Activated naive CD8-positive, alpha-beta T cell treated with anti-CD3 and anti-CD28 coated beads, Interleukin-2, amount 50 U/mL, for 24 hours (primary cell): Measurements from ENCODE around the gene BTNL3.

ENCODE experiments used
- ATAC-seq: fragments of 150-1000 bp; cut with Tn5 transposase; one replicate; pipeline ENCODE4 v1.10.0; 2021
- DNase-seq: peaks from one replicate; pipeline ENCODE4 v3.0.0; 2021
- H3K27ac Mint-ChIP-seq: one replicate; pipeline ENCODE4 v1.8.0; 2021; ENCODE audit warnings: mild to moderate bottlenecking, mixed read lengths
- H3K27me3 Mint-ChIP-seq: one replicate; pipeline ENCODE4 v1.8.0; 2021; ENCODE audit warnings: mixed read lengths
- H3K36me3 Mint-ChIP-seq: one replicate; pipeline ENCODE4 v1.8.0; 2021; ENCODE audit warnings: low read depth, mixed read lengths
- H3K4me1 Mint-ChIP-seq: one replicate; pipeline ENCODE4 v1.8.0; 2021; ENCODE audit warnings: mixed read lengths
- H3K4me3 Mint-ChIP-seq: one replicate; pipeline ENCODE4 v1.8.0; 2021; ENCODE audit warnings: mild to moderate bottlenecking, moderate library complexity, mixed read lengths
- H3K9me3 Mint-ChIP-seq: one replicate; pipeline ENCODE4 v1.8.0; 2021; ENCODE audit warnings: mixed read lengths

Gene BTNL3

GRCh38 chr5:180988592-180988991 is at the start of gene BTNL3:
BTNL3 (plus strand) TSS chr5:180988846; CDS start chr5:180989029, 183 bp downstream.
- no peak for DNase-seq
- no peaks in the 10 kb centered on the region for H3K36me3 Mint-ChIP-seq
- no peak within 1 kb of the TSS for H3K27ac Mint-ChIP-seq
- H3K4me3 Mint-ChIP-seq: no peak within 1 kb of the TSS
- peaks cover 18% of the 10 kb centered on the region for H3K27me3 Mint-ChIP-seq
- no peak for ATAC-seq
- H3K4me1 Mint-ChIP-seq: no peaks in the 10 kb centered on the region
- no peaks in the 10 kb centered on the region for H3K9me3 Mint-ChIP-seq

- H3K4me1 Mint-ChIP-seq: peaks cover 3% of the 10 kb centered on the region
- no peak for DNase-seq
- no peak overlapping the region for H3K4me3 Mint-ChIP-seq
- no peak for ATAC-seq
- H3K9me3 Mint-ChIP-seq: no peaks in the 10 kb centered on the region
- no peak overlapping the region for H3K27ac Mint-ChIP-seq
- H3K27me3 Mint-ChIP-seq: peaks cover 4% of the 10 kb centered on the region
- H3K36me3 Mint-ChIP-seq: no peaks in the 10 kb centered on the region
These were observed 38.2 kb upstream of the BTNL3 start for GRCh38 chr5:180950291-180950949.

GRCh38 chr5:180959661-180960060 is 29.0 kb upstream of the BTNL3 start:
- Mint-ChIP-seq H3K4me1 (peaks cover 17% of the 10 kb centered on the region), H3K9me3 (no peaks in the 10 kb centered on the region)

GRCh38 chr5:180960209-180960608 is 28.4 kb upstream of the BTNL3 start:
- ATAC-seq (peak; percentile 79), DNase-seq (no peak)
- Mint-ChIP-seq H3K27ac (no peak overlapping the region), H3K27me3 (peaks cover 5% of the 10 kb centered on the region), H3K36me3 (no peaks in the 10 kb centered on the region), H3K9me3 (no peaks in the 10 kb centered on the region), H3K4me1 (peaks cover 15% of the 10 kb centered on the region), H3K4me3 (no peak overlapping the region)

More at GRCh38 chr5:180959661-180960060, 29.0 kb upstream of the BTNL3 start:
- no peak overlapping the region for H3K27ac Mint-ChIP-seq
- DNase-seq: no peak
- ATAC-seq: no peak
- no peak overlapping the region for H3K4me3 Mint-ChIP-seq
- no peaks in the 10 kb centered on the region for H3K36me3 Mint-ChIP-seq
- peaks cover 5% of the 10 kb centered on the region for H3K27me3 Mint-ChIP-seq

GRCh38 chr5:180969406-180969805 is 19.2 kb upstream of the BTNL3 start:
- Mint-ChIP-seq H3K9me3 (no peaks in the 10 kb centered on the region), H3K27me3 (no peaks in the 10 kb centered on the region), H3K36me3 (no peaks in the 10 kb centered on the region), H3K4me1 (no peaks in the 10 kb centered on the region), H3K27ac (no peak overlapping the region), H3K4me3 (no peak overlapping the region)
- no peak for DNase-seq
- ATAC-seq: no peak

- Mint-ChIP-seq H3K4me1 (no peaks in the 10 kb centered on the region), H3K27ac (no peak overlapping the region), H3K4me3 (no peak overlapping the region), H3K9me3 (no peaks in the 10 kb centered on the region), H3K27me3 (no peaks in the 10 kb centered on the region), H3K36me3 (no peaks in the 10 kb centered on the region)
- DNase-seq: no peak
- ATAC-seq: no peak
These were observed 18.3 kb upstream of the BTNL3 start for GRCh38 chr5:180970336-180970735.

GRCh38 chr5:180970875-180971274 is 17.8 kb upstream of the BTNL3 start:
- Mint-ChIP-seq H3K27me3 (no peaks in the 10 kb centered on the region), H3K4me1 (peaks cover 3% of the 10 kb centered on the region)

GRCh38 chr5:180974612-180975315 is 13.9 kb upstream of the BTNL3 start:
- H3K9me3 Mint-ChIP-seq: no peaks in the 10 kb centered on the region
- H3K4me3 Mint-ChIP-seq: no peak overlapping the region
- ATAC-seq (no peak), DNase-seq (no peak)
- H3K4me1 Mint-ChIP-seq: peaks cover 9% of the 10 kb centered on the region
- no peak overlapping the region for H3K27ac Mint-ChIP-seq
- H3K27me3 Mint-ChIP-seq: no peaks in the 10 kb centered on the region
- no peaks in the 10 kb centered on the region for H3K36me3 Mint-ChIP-seq

More at GRCh38 chr5:180970875-180971274, 17.8 kb upstream of the BTNL3 start:
- no peak for DNase-seq
- H3K4me3 Mint-ChIP-seq: no peak overlapping the region
- H3K36me3 Mint-ChIP-seq: no peaks in the 10 kb centered on the region
- H3K27ac Mint-ChIP-seq: no peak overlapping the region
- H3K9me3 Mint-ChIP-seq: no peaks in the 10 kb centered on the region
- no peak for ATAC-seq

GRCh38 chr5:180975338-180975737 is 13.3 kb upstream of the BTNL3 start:
- no peaks in the 10 kb centered on the region for H3K36me3 Mint-ChIP-seq
- H3K9me3 Mint-ChIP-seq: no peaks in the 10 kb centered on the region
- H3K4me3 Mint-ChIP-seq: no peak overlapping the region
- no peaks in the 10 kb centered on the region for H3K27me3 Mint-ChIP-seq
- no peak overlapping the region for H3K27ac Mint-ChIP-seq
- no peak for DNase-seq
- peak; percentile 69 for ATAC-seq
- peaks cover 9% of the 10 kb centered on the region for H3K4me1 Mint-ChIP-seq

- Mint-ChIP-seq H3K9me3 (no peaks in the 10 kb centered on the region), H3K27me3 (peaks cover 3% of the 10 kb centered on the region), H3K27ac (peak overlapping the region; percentile 25), H3K36me3 (no peaks in the 10 kb centered on the region), H3K4me3 (no peak overlapping the region), H3K4me1 (peaks cover 9% of the 10 kb centered on the region)
- no peak for DNase-seq
- ATAC-seq: no peak
These were observed 12.1 kb upstream of the BTNL3 start for GRCh38 chr5:180976518-180976917.

GRCh38 chr5:180977852-180978251 is 10.8 kb upstream of the BTNL3 start:
- DNase-seq (no peak), ATAC-seq (no peak)
- no peaks in the 10 kb centered on the region for H3K36me3 Mint-ChIP-seq
- no peaks in the 10 kb centered on the region for H3K9me3 Mint-ChIP-seq
- H3K4me3 Mint-ChIP-seq: no peak overlapping the region
- peaks cover 9% of the 10 kb centered on the region for H3K4me1 Mint-ChIP-seq
- H3K27me3 Mint-ChIP-seq: peaks cover 8% of the 10 kb centered on the region
- no peak overlapping the region for H3K27ac Mint-ChIP-seq

- no peaks in the 10 kb centered on the region for H3K9me3 Mint-ChIP-seq
- no peak overlapping the region for H3K4me3 Mint-ChIP-seq
- no peaks in the 10 kb centered on the region for H3K36me3 Mint-ChIP-seq
- H3K4me1 Mint-ChIP-seq: no peaks in the 10 kb centered on the region
- ATAC-seq (no peak), DNase-seq (no peak)
- no peak overlapping the region for H3K27ac Mint-ChIP-seq
- peaks cover 15% of the 10 kb centered on the region for H3K27me3 Mint-ChIP-seq
These were observed 6.5 kb upstream of the BTNL3 start for GRCh38 chr5:180982008-180982741.

GRCh38 chr5:180988016-180988415 is 630 bp upstream of the BTNL3 start:
- no peaks in the 10 kb centered on the region for H3K36me3 Mint-ChIP-seq
- ATAC-seq: no peak
- H3K4me3 Mint-ChIP-seq: no peak overlapping the region
- no peaks in the 10 kb centered on the region for H3K4me1 Mint-ChIP-seq
- H3K27ac Mint-ChIP-seq: no peak overlapping the region
- H3K27me3 Mint-ChIP-seq: peaks cover 18% of the 10 kb centered on the region
- H3K9me3 Mint-ChIP-seq: no peaks in the 10 kb centered on the region
- no peak for DNase-seq

- peaks cover 5% of the 10 kb centered on the region for H3K9me3 Mint-ChIP-seq
- peaks cover 21% of the 10 kb centered on the region for H3K27me3 Mint-ChIP-seq
- ATAC-seq (no peak), DNase-seq (no peak)
- no peaks in the 10 kb centered on the region for H3K4me1 Mint-ChIP-seq
- no peak overlapping the region for H3K4me3 Mint-ChIP-seq
- H3K27ac Mint-ChIP-seq: no peak overlapping the region
- H3K36me3 Mint-ChIP-seq: no peaks in the 10 kb centered on the region
These were observed 1.6 kb downstream of the BTNL3 start for GRCh38 chr5:180990086-180990881.
